ENCODE data around the gene ANKRD36C. TPM values are rescaled to one million over a fixed set of nuclear protein-coding genes. Genes with fewer than 3 reads are reported as not detected.
"Not testable (repeated sequence)": the region's sequence is repeated elsewhere in the genome, so short reads cannot be mapped to it uniquely, and the experiment has no call there.

ANKRD36C gene
- total and polyA plus RNA-seq, 2 experiments from 2014 or later, result 16.2 to 16.8 TPM

DNA sequence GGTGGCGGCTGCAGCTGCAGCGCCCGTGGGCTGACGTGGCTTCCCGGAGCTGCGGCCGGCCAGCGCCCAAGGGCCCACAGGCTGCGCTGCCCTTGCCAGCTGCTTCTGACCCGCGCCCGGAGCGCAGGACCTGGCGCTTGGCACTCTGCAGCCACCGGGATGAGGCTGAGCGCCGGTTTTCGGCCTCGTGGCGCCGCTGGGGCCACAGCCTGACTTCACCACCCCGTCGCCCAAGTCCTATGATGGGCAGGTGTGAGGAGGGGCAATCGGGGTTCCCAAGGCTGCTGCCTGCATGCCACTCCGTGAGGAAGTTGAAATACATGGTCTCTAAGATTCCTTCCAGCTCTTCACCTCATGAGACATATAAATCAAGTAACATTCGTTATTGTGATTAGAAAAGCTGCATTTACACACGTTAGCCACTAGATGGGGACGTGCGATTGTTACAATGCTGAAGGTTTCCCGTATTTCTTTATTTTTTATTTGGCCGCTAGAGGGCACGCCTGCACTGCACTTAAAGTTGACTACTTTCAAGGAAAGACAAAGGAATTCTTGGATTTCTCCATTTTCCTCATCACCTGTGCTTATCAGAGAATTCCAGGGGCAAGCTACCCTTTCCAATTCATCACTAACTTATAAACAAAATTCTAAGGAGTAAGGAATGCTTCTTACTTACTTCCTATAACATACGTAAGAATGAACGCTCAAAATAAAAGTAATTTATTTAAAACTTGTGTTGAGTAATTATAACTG, 1.1 kb upstream of the ANKRD36C start:
- not testable (repeated sequence) for H3K27me3 ChIP-seq (ENCODE audit: insufficient read depth); H2AFZ ChIP-seq; H3K27ac ChIP-seq (ENCODE audit: low read depth); H3K27ac Mint-ChIP-seq; H3K4me1 Mint-ChIP-seq; H4K20me1 ChIP-seq (replicated peaks; ENCODE audit: insufficient read depth); H3K36me3 ChIP-seq (ENCODE audit: insufficient read depth); H3K27me3 Mint-ChIP-seq (ENCODE audit: insufficient read depth, low read depth, poor library complexity); H3K36me3 Mint-ChIP-seq (ENCODE audit: low read depth); H3F3A ChIP-seq (replicated peaks; ENCODE audit: low read depth); H3K79me2 ChIP-seq (replicated peaks; ENCODE audit: insufficient read depth); H3K9me2 ChIP-seq (ENCODE audit: insufficient read depth); H3K4me1 ChIP-seq (ENCODE audit: insufficient read depth); H3K9me3 Mint-ChIP-seq
- peak overlapping the region; percentile 83 for H3K4me3 Mint-ChIP-seq
- ATAC-seq (peak; percentile 76), DNase-seq (ENCODE audit: low spot score) (peak; percentile 43)
- TF ChIP-seq, protein P1, sequence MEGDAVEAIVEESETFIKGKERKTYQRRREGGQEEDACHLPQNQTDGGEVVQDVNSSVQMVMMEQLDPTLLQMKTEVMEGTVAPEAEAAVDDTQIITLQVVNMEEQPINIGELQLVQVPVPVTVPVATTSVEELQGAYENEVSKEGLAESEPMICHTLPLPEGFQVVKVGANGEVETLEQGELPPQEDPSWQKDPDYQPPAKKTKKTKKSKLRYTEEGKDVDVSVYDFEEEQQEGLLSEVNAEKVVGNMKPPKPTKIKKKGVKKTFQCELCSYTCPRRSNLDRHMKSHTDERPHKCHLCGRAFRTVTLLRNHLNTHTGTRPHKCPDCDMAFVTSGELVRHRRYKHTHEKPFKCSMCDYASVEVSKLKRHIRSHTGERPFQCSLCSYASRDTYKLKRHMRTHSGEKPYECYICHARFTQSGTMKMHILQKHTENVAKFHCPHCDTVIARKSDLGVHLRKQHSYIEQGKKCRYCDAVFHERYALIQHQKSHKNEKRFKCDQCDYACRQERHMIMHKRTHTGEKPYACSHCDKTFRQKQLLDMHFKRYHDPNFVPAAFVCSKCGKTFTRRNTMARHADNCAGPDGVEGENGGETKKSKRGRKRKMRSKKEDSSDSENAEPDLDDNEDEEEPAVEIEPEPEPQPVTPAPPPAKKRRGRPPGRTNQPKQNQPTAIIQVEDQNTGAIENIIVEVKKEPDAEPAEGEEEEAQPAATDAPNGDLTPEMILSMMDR (conservative IDR thresholded peaks at IDR 0.05; ENCODE audit: low read depth in 2 of 2), result peak; percentile 70 to 96
- Histone ChIP-seq H3K4me3 (peak overlapping the region; percentile 53), H3K4me2 (peak overlapping the region; percentile 72)

DNA sequence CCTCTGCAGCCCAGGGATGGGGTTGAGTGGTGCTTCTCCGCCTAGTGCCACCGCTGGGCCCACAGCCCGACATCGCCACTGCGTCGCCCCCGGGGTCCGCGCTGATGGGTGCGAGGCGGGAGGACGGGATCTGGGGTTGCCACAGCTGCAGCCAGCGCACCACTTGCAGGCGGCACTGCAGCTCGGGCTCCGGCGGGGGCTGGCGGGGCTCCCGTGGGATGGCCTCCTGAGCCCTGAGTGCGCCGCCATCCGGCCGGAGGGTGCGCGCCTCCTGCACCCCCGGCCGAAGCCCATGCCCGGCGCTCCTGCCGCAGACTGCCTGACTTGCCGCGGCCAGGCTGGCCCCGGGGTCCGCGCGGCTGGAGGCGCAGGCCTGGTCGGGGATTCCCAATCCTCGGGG, 478 bp upstream of the ANKRD36C start:
- not testable (repeated sequence) for H3K27me3 ChIP-seq (ENCODE audit: insufficient read depth); H3K4me1 Mint-ChIP-seq; H3K9me2 ChIP-seq (ENCODE audit: insufficient read depth); DNase-seq (ENCODE audit: low spot score); H3K36me3 ChIP-seq (ENCODE audit: insufficient read depth); H3K27me3 Mint-ChIP-seq (ENCODE audit: insufficient read depth, low read depth, poor library complexity); H3K27ac Mint-ChIP-seq; H2AFZ ChIP-seq; H3K36me3 Mint-ChIP-seq (ENCODE audit: low read depth); H3K79me2 ChIP-seq (replicated peaks; ENCODE audit: insufficient read depth); H3K9me3 Mint-ChIP-seq; H3K4me1 ChIP-seq (ENCODE audit: insufficient read depth); H4K20me1 ChIP-seq (replicated peaks; ENCODE audit: insufficient read depth); H3F3A ChIP-seq (replicated peaks; ENCODE audit: low read depth); H3K27ac ChIP-seq (ENCODE audit: low read depth)
- H3K4me3 Mint-ChIP-seq, result peak overlapping the region; percentile 71; the same call in 2 of the 3 replicates
- Histone ChIP-seq H3K4me3 (peak overlapping the region; percentile 53), H3K4me2 (peak overlapping the region; percentile 72; the same call in 1 of the 2 replicates)
- peak; percentile 81 for ATAC-seq

DNA sequence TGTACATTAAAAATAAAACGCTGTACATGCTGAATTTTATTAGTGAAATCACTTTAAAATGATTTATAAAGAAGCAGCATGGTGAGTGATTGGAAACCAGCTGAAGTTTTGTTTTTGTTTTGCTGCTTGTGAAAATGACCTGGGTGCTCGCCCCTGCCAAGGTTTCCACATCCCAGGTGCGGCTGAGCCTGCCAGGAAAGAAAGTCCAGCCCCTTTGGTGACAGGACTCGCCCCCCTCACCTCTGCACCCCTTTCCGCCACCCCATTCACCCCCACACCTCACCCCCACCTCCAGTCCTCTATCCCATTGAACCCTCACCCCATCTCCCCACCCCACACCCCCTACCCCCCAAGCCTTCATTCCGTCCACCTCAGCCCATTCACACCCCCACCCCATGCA, 740 bp downstream of the ANKRD36C start:
- H3K79me2 ChIP-seq (replicated peaks; ENCODE audit: insufficient read depth); H3K9me3 Mint-ChIP-seq; DNase-seq (ENCODE audit: low spot score); ATAC-seq; H3K36me3 ChIP-seq (ENCODE audit: insufficient read depth); H3K9me2 ChIP-seq (ENCODE audit: insufficient read depth); H3K4me1 ChIP-seq (ENCODE audit: insufficient read depth); H3F3A ChIP-seq (replicated peaks; ENCODE audit: low read depth); H3K36me3 Mint-ChIP-seq (ENCODE audit: low read depth); H4K20me1 ChIP-seq (replicated peaks; ENCODE audit: insufficient read depth); H3K27ac ChIP-seq (ENCODE audit: low read depth); H3K27me3 ChIP-seq (ENCODE audit: insufficient read depth); H2AFZ ChIP-seq; H3K27me3 Mint-ChIP-seq (ENCODE audit: insufficient read depth, low read depth, poor library complexity); H3K27ac Mint-ChIP-seq; H3K4me1 Mint-ChIP-seq: not testable (repeated sequence)
- H3K4me2 ChIP-seq, result peak overlapping the region; percentile 68
- peak overlapping the region; percentile 57 for H3K4me3 Mint-ChIP-seq
- peak overlapping the region; percentile 41 for H3K4me3 ChIP-seq

DNA sequence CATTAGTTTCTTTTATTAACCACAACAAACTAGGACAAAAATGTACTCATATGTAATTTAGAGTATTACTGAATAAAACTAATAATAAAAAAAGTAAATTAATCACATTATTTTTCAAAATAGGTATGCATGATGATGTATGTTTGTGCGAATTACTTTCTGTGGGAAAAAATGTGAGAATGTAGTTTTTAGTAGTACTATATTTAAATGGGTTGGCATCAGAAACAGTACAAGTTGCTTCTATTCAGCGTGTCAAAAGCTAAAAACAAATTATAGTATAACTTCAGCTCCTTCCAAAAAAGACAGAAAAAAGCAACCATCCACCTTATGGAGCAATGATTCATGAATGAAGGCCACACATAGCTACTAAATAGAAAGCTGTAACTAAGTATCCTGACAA, 40.0 kb downstream of the ANKRD36C start:
- not testable (repeated sequence) for H3K36me3 Mint-ChIP-seq (ENCODE audit: low read depth); ATAC-seq; H3K4me2 ChIP-seq; H3K4me1 Mint-ChIP-seq; H3K27ac ChIP-seq (ENCODE audit: low read depth); H3K4me3 Mint-ChIP-seq; H3K27me3 ChIP-seq (ENCODE audit: insufficient read depth); H3K79me2 ChIP-seq (replicated peaks; ENCODE audit: insufficient read depth); H2AFZ ChIP-seq; H3K27ac Mint-ChIP-seq; DNase-seq (ENCODE audit: low spot score); H4K20me1 ChIP-seq (replicated peaks; ENCODE audit: insufficient read depth); H3K27me3 Mint-ChIP-seq (ENCODE audit: insufficient read depth, low read depth, poor library complexity); H3K36me3 ChIP-seq (ENCODE audit: insufficient read depth); H3K4me1 ChIP-seq (ENCODE audit: insufficient read depth); H3K4me3 ChIP-seq; H3F3A ChIP-seq (replicated peaks; ENCODE audit: low read depth); H3K9me2 ChIP-seq (ENCODE audit: insufficient read depth)
- H3K9me3 Mint-ChIP-seq, result peaks cover 21% of the 10 kb centered on the region

DNA sequence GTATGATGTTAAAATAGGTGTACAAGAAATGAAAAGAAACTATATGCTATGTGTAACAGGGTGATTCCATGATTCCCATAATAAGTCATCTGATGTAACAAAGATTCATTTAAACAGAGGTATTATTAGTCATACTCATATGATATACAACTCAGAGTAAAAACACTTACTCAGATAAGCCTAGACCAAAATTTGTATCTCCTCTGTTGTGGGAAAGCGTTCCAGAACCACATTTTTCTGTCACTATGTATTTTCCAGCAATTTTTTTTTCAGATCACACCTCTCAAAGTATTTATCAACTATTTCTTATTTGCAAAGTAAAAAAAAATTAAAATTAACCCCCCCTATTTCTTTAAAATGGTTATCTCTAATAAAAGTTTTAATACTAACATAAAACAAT, 43.6 kb downstream of the ANKRD36C start:
- not testable (repeated sequence) for ATAC-seq; H3K79me2 ChIP-seq (replicated peaks; ENCODE audit: insufficient read depth); H3K4me2 ChIP-seq; H3K27me3 ChIP-seq (ENCODE audit: insufficient read depth); H3K4me1 ChIP-seq (ENCODE audit: insufficient read depth); H3K27me3 Mint-ChIP-seq (ENCODE audit: insufficient read depth, low read depth, poor library complexity); H2AFZ ChIP-seq; H3K4me3 Mint-ChIP-seq; H4K20me1 ChIP-seq (replicated peaks; ENCODE audit: insufficient read depth); H3K27ac Mint-ChIP-seq; H3F3A ChIP-seq (replicated peaks; ENCODE audit: low read depth); H3K9me2 ChIP-seq (ENCODE audit: insufficient read depth); H3K36me3 ChIP-seq (ENCODE audit: insufficient read depth); H3K27ac ChIP-seq (ENCODE audit: low read depth); DNase-seq (ENCODE audit: low spot score); H3K36me3 Mint-ChIP-seq (ENCODE audit: low read depth); H3K4me3 ChIP-seq; H3K4me1 Mint-ChIP-seq
- peaks cover 26% of the 10 kb centered on the region for H3K9me3 Mint-ChIP-seq

DNA sequence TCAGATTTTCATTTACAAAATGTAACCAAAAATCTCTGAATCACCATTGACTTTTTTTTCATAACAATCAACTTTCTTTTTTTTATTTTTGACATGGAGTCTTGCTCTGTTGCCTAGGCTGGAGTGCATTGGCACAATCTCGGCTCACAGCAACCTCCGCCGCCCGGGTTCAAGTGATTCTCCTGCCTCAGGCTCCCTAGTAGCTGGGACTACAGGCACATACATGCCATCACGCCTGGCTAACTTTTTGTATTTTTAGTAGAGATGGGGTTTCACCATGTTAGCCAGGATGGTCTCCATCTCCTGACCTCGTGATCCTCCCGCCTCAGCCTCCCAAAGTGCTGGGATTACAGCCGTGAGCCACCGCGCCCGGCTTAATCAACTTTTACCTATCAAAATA, 51.7 kb downstream of the ANKRD36C start:
- not testable (repeated sequence) for H3K27me3 ChIP-seq (ENCODE audit: insufficient read depth); H3K4me1 Mint-ChIP-seq; H2AFZ ChIP-seq; H4K20me1 ChIP-seq (replicated peaks; ENCODE audit: insufficient read depth); H3K4me1 ChIP-seq (ENCODE audit: insufficient read depth); H3K36me3 ChIP-seq (ENCODE audit: insufficient read depth); H3K4me3 ChIP-seq; H3F3A ChIP-seq (replicated peaks; ENCODE audit: low read depth); DNase-seq (ENCODE audit: low spot score); ATAC-seq; H3K79me2 ChIP-seq (replicated peaks; ENCODE audit: insufficient read depth); H3K4me3 Mint-ChIP-seq; H3K27me3 Mint-ChIP-seq (ENCODE audit: insufficient read depth, low read depth, poor library complexity); H3K9me2 ChIP-seq (ENCODE audit: insufficient read depth); H3K36me3 Mint-ChIP-seq (ENCODE audit: low read depth); H3K4me2 ChIP-seq; H3K27ac Mint-ChIP-seq; H3K27ac ChIP-seq (ENCODE audit: low read depth)
- H3K9me3 Mint-ChIP-seq, result peaks cover 29% of the 10 kb centered on the region
